Measurements from ENCODE around the gene SWSAP1. TPM values are rescaled to one million over a fixed set of nuclear protein-coding genes. Genes with fewer than 3 reads are reported as not detected.
"Not testable (repeated sequence)": the region's sequence is repeated elsewhere in the genome, so short reads cannot be mapped to it uniquely, and the experiment has no call there.

Gene SWSAP1
- total and polyA plus RNA-seq, 2 of the 8 experiments (the other 6 are each of a cell fraction or from before 2014, with no cell fraction given) = 3.1 to 5.2 TPM

DNA sequence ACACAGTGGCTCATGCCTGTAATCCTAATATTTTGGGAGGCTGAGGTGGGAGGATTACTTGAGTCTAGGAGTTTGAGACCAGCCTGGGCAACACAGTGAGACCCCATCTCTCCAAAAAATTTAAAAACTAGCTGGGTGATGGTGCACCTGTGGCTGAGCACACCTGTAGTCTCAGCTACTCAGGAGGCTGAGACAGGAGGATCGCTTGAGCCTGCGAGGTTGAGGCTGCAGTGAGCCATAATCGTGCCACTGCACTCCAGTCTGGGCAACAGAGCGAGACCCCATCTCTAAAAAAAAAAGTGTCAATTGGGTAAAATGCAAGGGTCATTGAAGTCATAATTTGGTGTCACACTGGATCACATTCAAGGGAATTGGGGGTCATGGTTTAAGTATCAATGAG is 20.4 kb upstream of the SWSAP1 start:
- not testable (repeated sequence) for H3K4me2 ChIP-seq (ENCODE audit: insufficient read depth in 1 of 2, low read depth in 2 of 2, low read length in 2 of 2); H2BK15ac ChIP-seq (ENCODE audit: low read length); H2BK120ac ChIP-seq (replicated peaks; ENCODE audit: low read depth, low read length); H3K18ac ChIP-seq (ENCODE audit: extremely low read depth, low read length); H3K56ac ChIP-seq (replicated peaks; ENCODE audit: insufficient read length, low read depth, low read length); H3K4ac ChIP-seq (replicated peaks; ENCODE audit: insufficient read length, low read depth, low read length); H3K9me3 ChIP-seq (ENCODE audit: insufficient read depth in 2 of 2, low read depth in 1 of 2, low read length in 1 of 2); H3K4me1 ChIP-seq (replicated peaks in 1 of 4; ENCODE audit: control insufficient read depth in 3 of 4, insufficient read depth in 4 of 4, low read length in 3 of 4); H3K27ac ChIP-seq (ENCODE audit: low read depth, low read length); H3K36me3 ChIP-seq (ENCODE audit: control insufficient read depth in 2 of 4, insufficient read depth in 4 of 4, low read length in 3 of 4); H3K23ac ChIP-seq (ENCODE audit: insufficient read length); H3K79me1 ChIP-seq (ENCODE audit: low read depth, low read length); H3K14ac ChIP-seq (ENCODE audit: insufficient read length); H3K79me2 ChIP-seq (ENCODE audit: control insufficient read depth in 1 of 2, insufficient read depth in 2 of 2, low read length in 2 of 2); H4K91ac ChIP-seq (replicated peaks; ENCODE audit: insufficient read length, low read length); H2BK12ac ChIP-seq (ENCODE audit: low read depth, low read length); H2AK5ac ChIP-seq (ENCODE audit: low read depth, low read length); H4K5ac ChIP-seq (ENCODE audit: insufficient read length, low read depth, low read length); H4K20me1 ChIP-seq (replicated peaks in 1 of 2; ENCODE audit: control insufficient read depth in 1 of 2, insufficient read depth in 2 of 2, low read length in 2 of 2); H3K4me3 ChIP-seq (ENCODE audit: extremely low read depth in 1 of 4, insufficient read depth in 2 of 4, low read depth in 3 of 4, low read length in 4 of 4); H2BK5ac ChIP-seq (ENCODE audit: low read depth, low read length); FAIRE-seq; DNase-seq (ENCODE audit: low read depth in 1 of 2, low spot score in 2 of 2); H3K9ac ChIP-seq (replicated peaks in 1 of 4; ENCODE audit: extremely low read depth in 1 of 4, low read depth in 3 of 4, low read length in 3 of 4); H2AFZ ChIP-seq (ENCODE audit: low read length); H4K8ac ChIP-seq (ENCODE audit: extremely low read depth, insufficient read depth, low read length); H2BK20ac ChIP-seq (ENCODE audit: low read length)
- POLR2A ChIA-PET (ENCODE audit: partially characterized antibody) = interaction anchor here (0.6 to 1.8 kb wide), 3 partner anchors 12 to 97 kb away, joined by 3 to 6 read pairs (median 3); no protein-coding TSS in a partner anchor
- CTCF ChIA-PET (ENCODE audit: partially characterized antibody) = interaction anchor here (0.7 to 1.4 kb wide), 3 partner anchors 23 to 1857 kb away, joined by 3 to 4 read pairs (median 3); no protein-coding TSS in a partner anchor
- H3K27me3 ChIP-seq (replicated peaks in 1 of 4; ENCODE audit: control insufficient read depth in 3 of 4, extremely low read depth in 1 of 4, insufficient read depth in 3 of 4, low read length in 3 of 4) = peaks cover 0 to 13% (median 10%) of the 10 kb centered on the region in 4 experiments; a peak in 3 of 7 replicates
- peaks cover 11% of the 10 kb centered on the region; the same call in 1 of the 2 replicates for H3K23me2 ChIP-seq (ENCODE audit: low read depth, low read length)
- WGBS, 2 experiments (ENCODE audit: extremely low coverage in 1 of 2, insufficient coverage in 1 of 2, insufficient read length in 1 of 2, insufficient replicate concordance in 2 of 2, low coverage in 1 of 2, low lambda C conversion rate in 2 of 2, missing lambda C conversion rate in 1 of 2) = 88% methylated on average over 4 of the region's 4 CpGs; no CpG with 5 or more reads in 1 of the 2 experiments
- TF ChIP-seq KDM1A (IDR thresholded peaks at IDR 0.05; ENCODE audit: borderline replicate concordance, low read length) = peak; percentile 51; the same call in 1 of the 2 replicates
